ENCODE results near the gene HSD3B7.

HSD3B7 gene

GRCh38 chr16:30983898-30984610 is 953 bp upstream of the HSD3B7 start:
- DNase-seq (ENCODE audit: low read depth): no peak

- DNase-seq (ENCODE audit: low read depth): no peak
These were observed 558 bp downstream of the HSD3B7 start for GRCh38 chr16:30985401-30986128.

- DNase-seq (ENCODE audit: low read depth): no peak
These were observed 1.4 kb downstream of the HSD3B7 start for GRCh38 chr16:30986129-30986991.

DNA sequence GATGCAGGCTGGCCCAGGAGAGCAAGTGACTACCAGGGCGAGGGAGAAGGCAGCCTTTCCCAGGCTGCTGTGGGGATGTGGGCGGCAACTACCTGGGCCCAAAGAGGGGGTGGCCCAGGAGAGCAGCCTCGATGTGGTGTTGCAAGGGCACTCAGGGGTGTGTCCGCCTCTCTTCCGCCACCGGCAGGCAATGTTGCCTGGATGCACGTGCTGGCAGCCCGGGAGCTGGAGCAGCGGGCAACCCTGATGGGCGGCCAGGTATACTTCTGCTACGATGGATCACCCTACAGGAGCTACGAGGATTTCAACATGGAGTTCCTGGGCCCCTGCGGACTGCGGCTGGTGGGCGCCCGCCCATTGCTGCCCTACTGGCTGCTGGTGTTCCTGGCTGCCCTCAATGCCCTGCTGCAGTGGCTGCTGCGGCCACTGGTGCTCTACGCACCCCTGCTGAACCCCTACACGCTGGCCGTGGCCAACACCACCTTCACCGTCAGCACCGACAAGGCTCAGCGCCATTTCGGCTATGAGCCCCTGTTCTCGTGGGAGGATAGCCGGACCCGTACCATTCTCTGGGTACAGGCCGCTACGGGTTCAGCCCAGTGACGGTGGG is 2.7 kb downstream of the HSD3B7 start:
- no peak for DNase-seq (ENCODE audit: low read depth)

- DNase-seq (ENCODE audit: low read depth): no peak
These were observed 4.6 kb downstream of the HSD3B7 start for GRCh38 chr16:30989469-30990047.

- no peak for DNase-seq (ENCODE audit: low read depth)
These were observed 5.1 kb downstream of the HSD3B7 start for GRCh38 chr16:30990105-30990504.

- DNase-seq (ENCODE audit: low read depth): no peak
These were observed 6.0 kb downstream of the HSD3B7 start for GRCh38 chr16:30991052-30991451.

- DNase-seq (ENCODE audit: low read depth): no peak
These were observed 7.3 kb downstream of the HSD3B7 start for GRCh38 chr16:30992276-30992780.

- no peak for DNase-seq (ENCODE audit: low read depth)
These were observed 8.2 kb downstream of the HSD3B7 start for GRCh38 chr16:30992931-30993816.

DNA sequence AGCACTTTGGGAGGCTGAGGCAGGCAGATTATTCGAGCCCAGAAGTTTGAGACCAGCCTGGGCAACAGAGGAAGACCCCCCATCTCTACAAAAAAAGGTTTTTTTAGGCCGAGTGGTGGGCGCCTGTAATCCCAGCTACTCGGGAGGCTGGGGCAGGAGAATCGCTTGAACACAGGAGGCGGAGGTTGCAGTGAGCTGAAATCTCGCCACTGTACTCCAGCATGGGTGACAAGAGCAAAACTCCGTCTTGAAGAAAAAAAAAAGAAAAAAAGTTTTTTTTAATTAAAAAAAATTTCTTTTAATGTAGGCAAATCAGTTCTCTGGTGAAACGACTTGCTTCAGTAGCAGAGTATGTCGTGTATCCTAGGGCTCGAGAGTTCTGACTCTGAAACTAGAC is 10.9 kb downstream of the HSD3B7 start:
- no peak for DNase-seq (ENCODE audit: low read depth)

- no peak for DNase-seq (ENCODE audit: low read depth)
These were observed 11.4 kb downstream of the HSD3B7 start for GRCh38 chr16:30996324-30996984.

- peak; percentile 67 for DNase-seq (ENCODE audit: low read depth)
These were observed 12.1 kb downstream of the HSD3B7 start for GRCh38 chr16:30996985-30997724.

GRCh38 chr16:30997725-30998711 is 13.0 kb downstream of the HSD3B7 start:
- no peak for DNase-seq (ENCODE audit: low read depth)

DNA sequence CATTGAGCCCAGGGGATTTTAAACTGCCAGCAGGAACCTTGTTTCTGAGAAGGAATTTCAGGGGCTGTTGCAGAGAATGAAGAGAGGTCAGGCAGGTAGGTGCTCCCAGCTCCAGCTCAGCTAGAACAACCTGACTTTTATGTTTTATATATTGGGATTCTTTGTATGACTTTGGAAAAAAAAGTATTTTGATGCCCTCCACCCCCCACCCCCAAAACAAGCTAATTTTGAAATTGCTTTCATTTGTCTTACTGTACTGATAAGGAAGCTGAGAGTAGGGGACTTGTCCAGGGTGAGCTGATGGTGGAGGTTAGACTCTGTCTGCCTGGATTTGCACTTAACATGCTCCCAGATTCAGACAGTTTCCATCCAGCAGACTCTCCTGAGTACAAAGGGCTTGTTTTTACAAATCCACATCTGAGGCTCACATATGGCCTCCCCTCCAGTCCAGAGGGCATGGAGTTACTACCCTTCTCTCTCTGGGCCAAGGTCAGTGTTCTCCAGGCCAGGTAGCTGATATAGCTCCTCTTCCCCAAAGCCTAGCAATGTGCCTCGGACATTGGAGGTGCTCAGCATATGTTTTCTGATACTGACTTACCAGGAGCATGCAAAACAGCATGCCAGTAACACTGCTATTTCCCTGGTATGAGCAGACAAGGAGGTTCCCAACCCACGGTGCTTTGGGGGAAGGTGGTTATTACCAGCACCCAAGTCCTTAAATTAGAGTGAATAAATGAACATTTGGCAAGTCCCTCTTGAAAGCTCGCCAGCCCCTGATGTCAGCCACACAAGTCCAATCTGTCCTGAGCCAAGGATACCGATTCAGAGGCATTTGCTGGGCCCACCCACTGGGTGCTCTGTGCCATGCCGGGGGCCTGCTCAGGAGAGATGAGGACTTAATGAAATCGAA is 14.1 kb downstream of the HSD3B7 start:
- no peak for DNase-seq (ENCODE audit: low read depth)

DNA sequence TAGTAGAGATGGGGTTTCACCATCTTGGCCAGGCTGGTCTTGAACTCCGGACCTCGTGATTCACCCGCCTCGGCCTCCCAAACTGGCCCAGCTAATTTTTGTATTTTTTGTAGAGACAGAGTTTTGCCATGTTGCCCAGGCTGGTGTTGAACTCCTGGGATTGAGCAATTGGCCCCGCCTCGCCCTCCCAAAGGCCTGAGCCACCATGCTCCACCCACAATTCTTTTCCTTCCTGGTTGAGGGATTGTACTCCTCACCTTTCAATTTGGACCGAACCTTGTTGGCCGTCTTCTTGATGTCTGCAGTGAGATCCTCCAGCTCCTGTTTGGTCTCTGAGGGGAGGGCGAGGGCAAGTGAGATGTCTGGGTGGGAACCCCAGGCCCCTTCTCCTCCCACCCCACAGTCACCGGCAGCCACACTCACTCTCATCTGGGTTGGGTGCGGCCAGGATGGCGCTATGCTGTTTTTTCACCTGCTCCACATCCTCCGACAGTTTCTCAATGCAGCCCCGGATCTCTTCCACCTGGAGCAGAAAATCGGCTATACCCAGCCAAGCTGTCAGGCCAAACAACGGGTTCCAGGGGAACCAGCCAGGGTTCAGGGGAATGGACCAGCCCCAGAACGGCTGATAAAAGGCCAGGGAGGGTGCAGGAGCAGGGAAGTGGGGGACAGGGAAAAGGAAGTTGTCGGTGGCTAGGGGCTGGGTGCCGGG is 15.8 kb downstream of the HSD3B7 start:
- DNase-seq (ENCODE audit: low read depth): no peak

DNA sequence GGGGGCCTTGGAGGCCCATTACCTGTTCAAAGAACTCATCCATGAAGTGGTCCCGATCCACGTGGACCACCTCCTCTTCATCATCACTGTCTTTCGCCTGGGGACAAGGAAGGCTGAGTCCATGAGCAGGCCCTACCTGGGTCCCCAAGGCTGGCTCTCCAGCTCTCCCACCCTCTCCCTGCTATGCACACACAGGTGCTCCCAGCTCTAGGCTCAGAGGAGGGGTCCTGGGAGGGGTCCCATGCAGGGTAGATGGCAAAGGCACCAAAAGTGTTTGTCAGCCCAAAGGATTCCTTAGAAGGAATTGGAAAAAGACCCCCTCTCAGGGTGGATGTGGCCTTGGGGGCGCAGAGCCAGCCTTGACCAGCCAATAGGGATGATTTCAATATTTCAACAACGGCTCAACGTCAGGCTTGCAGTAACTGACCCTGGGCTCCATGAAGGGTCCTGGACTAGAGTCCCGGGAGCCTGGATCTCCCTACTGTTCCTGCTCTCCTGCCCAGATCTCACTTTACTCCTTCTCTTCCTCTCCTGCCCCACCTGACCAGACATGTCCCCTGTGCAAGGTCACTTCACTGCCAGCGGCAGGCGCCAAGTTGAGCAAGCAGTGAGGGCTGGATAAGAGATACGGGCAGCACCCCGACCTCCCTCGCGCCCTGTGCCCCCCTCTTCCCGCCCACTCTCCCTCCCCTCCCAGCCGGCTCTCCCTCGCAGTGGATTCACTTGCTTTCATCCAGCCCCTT is 16.7 kb downstream of the HSD3B7 start:
- DNase-seq (ENCODE audit: low read depth): no peak

Data from stimulated activated CD8-positive, alpha-beta memory T cell treated with anti-CD3 and anti-CD28 coated beads, Interleukin-15, amount 100 ng/mL, for 1 hour (primary cell).